Mucosa of descending colon (tissue), 3 donors: ENCODE data around the gene DAZAP1. TPM values are rescaled to one million over a fixed set of nuclear protein-coding genes. Genes with fewer than 3 reads are reported as not detected.

Experiments used
- ATAC-seq: fragments of 200-7000 bp; cut with Tn5 transposase; one replicate; pipeline ENCODE4 v1.9.1; 2020; ENCODE audit warnings: mild to moderate bottlenecking, moderate library complexity
- DNase-seq, 3 donors: peaks; one replicate each; pipeline ENCODE4 v3.0.0-alpha.2; 2020
- H3K36me3 ChIP-seq: fragments of 200-600 bp; one replicate; pipeline ENCODE4 v1.8.0; 2021; ENCODE audit warnings: low read depth, mild to moderate bottlenecking
- H3K4me1 ChIP-seq: fragments of 200-600 bp; one replicate; pipeline ENCODE4 v1.8.0; 2021; ENCODE audit warnings: low read depth, mild to moderate bottlenecking
- H3K4me3 ChIP-seq: fragments of 200-600 bp; one replicate; pipeline ENCODE4 v1.8.0; 2021; ENCODE audit warnings: mild to moderate bottlenecking
- H3K9me3 ChIP-seq: fragments of 200-600 bp; one replicate; pipeline ENCODE4 v1.8.0; 2021; ENCODE audit warnings: mild to moderate bottlenecking
- CTCF ChIP-seq: fragments of 200-600 bp; IDR thresholded peaks from one replicate; pipeline ENCODE4 v1.8.0; 2022; ENCODE audit warnings: antibody characterized with exemption, mild to moderate bottlenecking
- intact Hi-C, 2 donors: fragments of 100-400 bp; cut with DNase I in 1 of 2; cut with micrococcal nuclease in 1 of 2; formaldehyde crosslinking; loops; one replicate each; pipeline versions ENCODE4 v1.11.0 to v1.11.1; 2022; cut with DNase I, micrococcal nuclease
- total RNA-seq, 3 donors: library from RNA; stranded (reverse); fragmentation: NEBNext Ultra II Directional in 2 of 3; extraction: Animal tissue kit (Norgen Biotek cat#: 25700) in 2 of 3; gene quantifications; one replicate each; pipeline versions ENCODE4 v1.2.1 to v1.2.4, GENCODE V29; 2021 to 2023
- donor health status: DM: no; HTN: no; CAD: no; lungs with moderate emphysema.
- donor health status: DM: no; HTN: no; CAD: no.
- donor health status: DM: no; HTN: yes; CAD: no.

DAZAP1 gene
- total RNA-seq, 3 donors from 2014 or later = 117 to 123 (median 119) TPM

GRCh38 chr19:1447504-1447903 lies 40.1 kb downstream of the DAZAP1 start:
- Histone ChIP-seq H3K9me3 (no peaks in the 10 kb centered on the region), H3K36me3 (no peaks in the 10 kb centered on the region), H3K4me3 (no peak overlapping the region), H3K4me1 (peaks cover 15% of the 10 kb centered on the region)
- TF ChIP-seq CTCF = no peak
- no peak for ATAC-seq
- DNase-seq = no peak
- intact Hi-C loops = no loop called here

- no peak for DNase-seq
- Histone ChIP-seq H3K4me1 (peaks cover 15% of the 10 kb centered on the region), H3K36me3 (no peaks in the 10 kb centered on the region), H3K9me3 (no peaks in the 10 kb centered on the region), H3K4me3 (no peak overlapping the region)
- ATAC-seq = no peak
- intact Hi-C loops = no loop called here
- TF ChIP-seq CTCF = no peak
These were observed 40.6 kb downstream of the DAZAP1 start for GRCh38 chr19:1447944-1448343.

GRCh38 chr19:1449467-1450442 lies 42.4 kb downstream of the DAZAP1 start, which contains the start of gene APC2:
TSS of gene APC2 (plus strand) at chr19:1450121. CDS start at chr19:1453002, 2,881 bp downstream.
- Histone ChIP-seq H3K4me3 (no peak within 1 kb of the TSS), H3K9me3 (no peaks in the 10 kb centered on the region), H3K36me3 (no peaks in the 10 kb centered on the region), H3K4me1 (peaks cover 18% of the 10 kb centered on the region)
- intact Hi-C loops = no loop called here
- DNase-seq (no peak), ATAC-seq (no peak)
- TF ChIP-seq CTCF = no peak

- H3K36me3 ChIP-seq = no peaks in the 10 kb centered on the region
- DNase-seq (no peak), ATAC-seq (no peak)
- intact Hi-C loops = no loop called here
- no peaks in the 10 kb centered on the region for H3K9me3 ChIP-seq
- peaks cover 18% of the 10 kb centered on the region for H3K4me1 ChIP-seq
- TF ChIP-seq CTCF = no peak
- no peak overlapping the region for H3K4me3 ChIP-seq
These were observed 43.6 kb downstream of the DAZAP1 start for GRCh38 chr19:1450735-1451731.
